Activated CD4-positive, alpha-beta T cell treated with anti-CD3 and anti-CD28 coated beads for 1 hour (primary cell): ENCODE measurements around the gene HRH3.

ENCODE experiments used
- DNase-seq: peaks from one replicate; pipeline ENCODE4 v3.0.0-alpha.2; 2020

HRH3 gene

DNA sequence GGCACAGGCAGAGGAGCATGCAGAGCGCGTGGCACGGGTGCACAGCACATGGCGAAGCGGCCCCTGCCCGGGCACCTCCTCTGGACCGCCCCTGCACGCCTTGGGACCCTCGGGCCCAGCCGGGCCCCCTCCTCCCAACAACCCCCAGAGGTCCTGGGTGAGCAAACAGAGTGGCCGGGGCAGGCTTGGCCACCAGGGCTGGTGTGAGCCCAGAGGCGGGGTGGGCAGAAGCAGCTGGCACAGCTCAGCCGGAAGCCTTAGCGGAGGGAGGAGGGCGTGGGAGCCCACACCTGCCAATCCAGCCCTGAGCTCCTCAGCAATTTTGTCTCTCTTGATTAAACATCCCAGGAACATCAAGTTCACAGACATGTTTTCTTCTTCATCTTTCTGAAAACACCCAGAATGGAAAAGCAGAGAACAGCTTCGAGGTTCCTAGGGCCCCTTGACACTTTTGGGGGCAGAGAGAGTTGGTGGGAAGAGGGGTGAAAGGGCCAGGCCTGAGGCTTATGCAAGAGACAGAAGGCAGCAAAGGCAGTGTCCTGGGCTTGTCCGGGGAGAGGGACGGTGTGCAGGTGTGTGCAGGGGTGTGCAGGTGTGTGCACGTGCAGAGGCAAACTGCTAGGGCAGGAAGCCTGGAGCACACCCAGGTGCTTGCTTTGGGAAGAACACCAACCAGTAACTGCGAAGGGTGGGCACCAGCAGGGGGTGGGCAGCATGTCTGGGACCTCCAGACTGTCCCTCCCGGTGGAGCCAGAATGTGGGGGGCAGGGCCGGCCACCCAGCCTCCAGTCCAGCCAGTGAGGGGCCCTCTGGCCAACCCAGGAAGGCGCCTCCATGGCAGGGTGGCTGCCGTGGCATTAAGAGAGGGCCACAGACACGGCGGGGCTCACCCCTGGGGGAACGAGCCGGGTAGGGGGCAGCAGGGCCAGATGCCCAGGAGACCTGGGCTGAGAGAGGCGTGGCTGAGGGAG lies 4.8 kb downstream of the HRH3 start:
- DNase-seq = no peak

DNA sequence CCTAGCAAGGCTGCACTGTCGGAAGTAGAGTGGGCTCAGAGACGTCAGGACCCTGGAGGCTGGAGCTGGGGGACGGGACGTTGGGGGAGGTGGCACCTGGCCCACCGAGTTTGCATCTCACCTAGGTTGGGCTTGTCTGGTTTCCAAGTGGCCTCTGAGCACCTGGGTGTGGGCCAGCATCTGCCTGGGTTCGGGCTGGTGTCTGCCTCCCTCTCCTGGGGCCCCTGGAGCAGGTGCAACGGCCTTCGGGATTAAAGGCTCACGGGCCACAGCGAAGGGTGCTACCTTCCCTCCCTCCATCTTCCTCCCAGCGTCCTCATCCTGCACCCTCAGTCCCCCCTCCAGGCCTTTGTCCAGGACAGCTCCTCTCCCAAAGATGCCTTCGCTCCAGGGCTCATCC lies 6.0 kb downstream of the HRH3 start:
- no peak for DNase-seq

DNA sequence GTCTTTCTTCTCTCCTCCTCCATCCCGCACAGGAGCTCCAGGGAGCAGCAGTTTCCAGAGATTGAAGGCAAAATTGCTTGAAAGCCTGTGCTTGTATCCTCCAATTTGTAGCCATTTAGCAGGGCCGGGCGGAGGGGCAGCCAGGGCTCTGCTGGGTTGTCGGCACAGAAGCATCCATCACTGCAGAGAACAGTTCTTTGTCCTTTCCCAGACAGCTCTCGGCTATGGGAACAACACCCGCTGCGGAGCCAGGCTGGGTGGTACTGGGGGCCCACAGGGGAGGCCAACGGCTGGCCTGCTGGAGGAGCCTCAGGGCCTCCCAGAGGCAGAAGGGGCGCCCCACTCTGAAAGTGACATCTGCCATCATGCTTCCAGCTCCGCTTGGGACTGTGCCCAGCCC lies 7.8 kb downstream of the HRH3 start:
- no peak for DNase-seq

DNA sequence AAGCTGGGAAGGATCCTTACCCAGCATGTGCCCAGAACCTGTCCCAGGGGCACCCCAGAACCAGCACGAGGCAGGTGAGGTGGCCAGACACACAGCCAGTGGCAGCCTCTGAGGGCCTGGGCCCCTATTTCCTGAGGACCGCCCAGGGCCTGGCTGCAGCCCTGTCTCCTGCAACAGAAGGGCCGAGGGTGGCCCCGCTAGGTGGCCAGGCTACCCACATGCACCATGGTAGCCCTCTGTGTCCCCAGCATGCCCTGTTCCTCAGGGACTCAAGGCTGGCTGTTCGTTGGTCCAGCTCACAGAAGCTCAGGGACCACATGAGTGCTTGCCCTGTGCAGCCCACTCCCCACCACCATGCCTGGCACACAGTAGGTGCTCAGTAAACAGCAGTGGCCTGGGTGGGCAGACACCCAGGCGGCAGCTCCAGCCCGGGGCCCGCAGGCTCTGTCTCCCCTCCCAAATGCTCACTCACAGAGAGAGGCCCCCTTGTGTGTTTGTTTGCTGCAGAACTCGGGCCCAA lies 8.2 kb downstream of the HRH3 start:
- DNase-seq = no peak

DNA sequence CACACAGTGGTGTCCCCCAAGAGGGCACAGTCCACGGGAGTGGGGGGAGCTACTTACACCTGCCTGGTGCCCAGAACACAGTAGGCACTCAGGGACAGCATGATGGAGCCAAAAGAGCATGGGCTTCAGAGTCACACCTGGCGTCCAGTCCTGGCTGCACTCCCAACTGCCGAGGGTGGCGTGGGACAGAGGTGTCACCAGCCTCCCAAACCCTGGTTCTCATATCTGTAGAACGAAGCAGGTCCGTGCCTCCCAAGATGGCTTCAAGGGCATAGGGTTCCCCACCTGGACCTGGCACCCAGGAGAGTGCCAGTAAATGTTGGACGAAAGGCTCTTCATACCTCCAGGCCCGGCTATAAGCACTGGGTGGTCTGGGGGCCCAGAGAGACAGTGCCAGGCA lies 8.9 kb downstream of the HRH3 start:
- DNase-seq = no peak

DNA sequence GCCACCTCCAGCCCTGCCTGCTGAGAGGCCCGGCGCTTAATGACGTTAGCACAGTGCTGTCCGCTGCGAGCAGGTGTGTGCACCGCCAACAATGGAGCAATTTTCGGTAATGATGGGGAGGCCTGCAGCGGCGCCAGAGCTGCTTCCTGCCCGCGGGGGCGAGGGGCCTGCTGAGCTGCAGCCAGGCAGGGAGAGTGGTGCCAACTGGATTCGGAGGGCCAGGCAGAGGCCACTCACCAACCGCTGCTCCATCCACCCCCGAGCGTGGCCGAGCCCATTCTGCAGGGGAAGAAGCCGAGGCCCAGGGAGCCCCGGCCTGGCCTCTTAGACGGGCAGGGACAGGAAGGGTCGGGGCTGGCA lies 9.6 kb downstream of the HRH3 start:
- no peak for DNase-seq

DNA sequence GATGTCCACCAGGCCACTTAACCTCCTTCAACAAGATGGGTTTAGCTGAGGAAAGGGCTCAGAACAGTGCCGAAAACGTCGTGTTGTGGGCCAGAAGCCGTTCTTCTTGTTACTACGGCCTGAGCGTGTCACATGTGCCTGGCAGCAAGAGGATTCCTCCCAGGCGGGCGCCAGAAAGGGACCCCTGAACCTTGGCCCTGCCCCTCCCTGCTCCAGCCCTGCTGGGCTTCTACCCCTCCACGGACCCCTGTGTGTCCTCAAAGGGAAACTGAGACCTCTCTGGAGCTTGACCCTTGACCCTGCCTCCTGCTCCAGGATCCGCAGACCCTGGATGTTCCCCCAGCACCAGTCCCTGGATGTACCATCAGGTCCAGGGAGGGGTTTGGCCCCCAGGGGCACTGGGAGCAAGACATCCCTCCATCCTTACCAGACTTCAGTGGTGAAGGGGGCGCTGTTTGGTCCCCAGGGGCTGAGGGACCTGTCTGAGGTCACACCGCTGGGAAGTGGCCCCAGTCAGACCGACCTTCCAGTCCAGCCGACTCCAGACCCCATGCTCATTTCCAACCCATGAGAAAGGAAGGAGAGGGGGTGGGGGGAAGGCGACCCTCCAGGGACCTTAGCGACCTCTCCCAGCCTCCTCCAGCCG lies 10.1 kb downstream of the HRH3 start:
- no peak for DNase-seq

DNA sequence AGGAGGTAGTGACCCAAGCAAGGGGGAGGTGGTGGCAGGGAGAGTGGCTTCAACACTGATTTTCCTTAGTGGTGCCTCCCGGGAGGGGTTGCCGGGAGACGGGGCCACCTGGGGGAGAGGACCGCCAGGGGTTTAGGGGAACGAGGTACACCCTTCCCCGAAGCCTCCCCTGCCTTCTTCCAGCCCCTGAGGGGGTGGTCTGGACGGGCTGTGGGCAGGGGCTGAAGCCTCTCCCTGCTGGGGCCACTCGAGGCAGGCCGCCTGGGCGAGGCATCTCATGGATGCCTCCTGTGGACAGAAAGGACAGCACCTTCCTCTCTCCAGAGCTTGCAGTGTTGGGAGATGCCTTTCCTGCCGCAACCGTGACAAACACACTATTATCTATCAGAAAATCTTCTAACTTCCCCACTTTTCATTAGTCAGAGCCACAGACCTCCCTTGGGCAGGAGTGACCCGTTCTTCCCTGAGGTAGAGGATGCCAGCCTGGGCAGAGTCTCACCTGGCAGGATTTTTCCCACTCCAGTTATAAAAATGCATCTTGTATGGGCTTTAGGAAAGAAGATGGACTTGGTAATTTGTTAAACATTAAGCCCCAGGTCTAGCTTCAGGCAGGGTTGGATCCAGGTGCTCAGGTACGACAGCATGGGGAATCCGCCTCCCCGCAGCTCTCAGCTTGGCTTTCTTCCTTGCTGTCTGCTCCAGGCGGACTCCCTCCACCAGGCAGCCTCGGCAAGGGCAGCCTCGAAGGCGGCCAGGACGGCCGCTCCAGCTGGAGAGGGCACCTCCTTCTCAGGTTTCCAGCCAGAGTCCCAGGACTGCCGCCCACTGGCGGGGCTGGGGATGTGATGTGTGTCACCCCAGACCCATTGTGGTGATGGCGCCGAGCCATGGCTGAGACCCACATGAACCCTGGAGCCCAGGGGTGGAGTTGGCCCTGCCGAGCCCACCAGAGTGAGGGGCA lies 11.0 kb downstream of the HRH3 start:
- DNase-seq = no peak

DNA sequence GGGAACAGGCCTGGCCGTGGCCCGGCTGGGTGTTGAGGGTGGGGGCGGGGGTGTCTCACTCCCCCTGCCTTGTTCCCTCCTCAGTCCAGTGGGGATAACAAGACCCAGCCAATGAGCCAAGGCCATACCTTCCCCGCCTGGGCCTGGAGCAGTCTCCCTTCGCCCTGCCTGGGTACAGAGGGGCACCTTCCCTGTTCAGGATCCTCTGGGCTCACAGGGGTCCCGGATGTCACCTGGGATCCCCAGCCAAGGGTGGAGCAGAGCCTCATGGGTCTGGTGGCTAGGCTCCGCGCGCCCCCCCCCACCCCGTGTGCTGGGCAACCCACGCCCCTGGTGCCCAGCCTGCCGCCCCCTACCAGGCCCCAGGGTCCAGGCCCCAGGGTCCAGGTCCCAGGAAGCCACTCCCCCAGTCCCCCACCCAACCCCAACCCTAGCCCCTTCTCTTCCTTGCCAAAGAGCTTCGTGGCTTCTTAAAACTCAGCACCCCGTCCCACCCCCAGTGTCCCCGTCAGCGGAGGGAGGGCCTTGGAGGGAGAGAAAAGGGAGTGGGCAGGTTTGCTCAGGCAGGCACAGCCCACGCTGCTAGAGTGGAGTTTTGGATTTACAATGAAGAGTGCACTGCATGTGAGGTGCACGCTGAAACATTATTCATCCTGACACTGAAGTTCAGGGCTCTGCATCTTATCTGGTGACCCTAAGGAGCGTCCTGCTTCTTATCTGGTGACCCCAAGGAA lies 11.8 kb downstream of the HRH3 start:
- DNase-seq = no peak

DNA sequence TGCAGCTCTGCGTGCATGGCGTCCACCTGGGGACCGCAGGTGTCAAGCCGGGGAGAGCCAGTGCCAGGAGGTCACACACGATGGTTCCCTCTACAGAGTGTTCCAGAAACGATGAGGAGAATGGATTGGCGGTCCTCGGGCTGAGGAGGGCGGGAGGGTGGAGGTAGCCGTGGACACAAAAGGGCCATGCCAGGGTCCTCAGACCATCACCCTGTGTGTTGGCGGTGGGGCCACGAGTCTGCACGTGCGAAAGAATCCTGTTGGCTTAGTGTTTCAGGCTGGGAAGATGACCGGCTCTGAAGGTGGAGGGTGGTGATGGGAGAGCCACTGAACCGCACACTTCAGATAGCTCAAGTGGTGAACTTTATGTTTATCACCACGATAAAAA lies 13.7 kb downstream of the HRH3 start:
- DNase-seq = no peak

DNA sequence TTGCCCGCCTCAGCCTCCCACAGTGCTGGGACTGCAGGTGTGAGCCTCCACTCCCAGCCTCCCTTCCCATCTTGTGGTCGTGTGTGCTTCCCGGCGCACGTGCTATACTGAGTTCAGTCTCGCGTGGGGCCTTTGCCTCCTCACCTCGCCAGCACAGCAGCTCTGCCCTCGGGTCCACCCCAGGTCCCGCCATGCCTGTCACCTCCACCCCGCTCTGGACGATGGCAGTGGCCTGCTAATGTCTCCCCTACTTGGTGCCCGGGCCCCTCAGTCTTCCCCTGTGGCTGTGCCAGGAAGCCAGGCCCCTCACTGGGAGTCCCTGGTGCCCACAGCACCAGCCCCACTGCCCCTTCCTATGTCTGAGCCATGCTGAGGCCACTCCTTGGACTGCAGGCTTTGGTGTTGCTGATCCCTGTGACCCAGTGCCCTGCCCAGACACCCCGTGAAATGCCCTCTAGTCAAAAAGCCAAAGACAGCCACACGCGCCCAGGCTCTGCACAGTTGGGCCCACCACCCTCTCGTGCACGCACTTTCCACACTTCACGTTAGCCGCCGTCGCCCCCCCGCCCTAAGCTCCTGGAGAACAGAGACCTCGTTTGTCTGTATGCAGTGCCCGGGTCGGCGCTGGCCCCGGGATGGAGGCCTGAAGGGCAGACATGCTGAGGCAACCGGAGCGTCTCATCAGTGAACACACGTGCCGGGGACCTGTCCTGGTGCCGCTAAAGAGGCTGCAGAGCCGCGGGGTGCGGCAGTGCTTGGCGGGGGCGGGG lies 14.3 kb downstream of the HRH3 start:
- no peak for DNase-seq

DNA sequence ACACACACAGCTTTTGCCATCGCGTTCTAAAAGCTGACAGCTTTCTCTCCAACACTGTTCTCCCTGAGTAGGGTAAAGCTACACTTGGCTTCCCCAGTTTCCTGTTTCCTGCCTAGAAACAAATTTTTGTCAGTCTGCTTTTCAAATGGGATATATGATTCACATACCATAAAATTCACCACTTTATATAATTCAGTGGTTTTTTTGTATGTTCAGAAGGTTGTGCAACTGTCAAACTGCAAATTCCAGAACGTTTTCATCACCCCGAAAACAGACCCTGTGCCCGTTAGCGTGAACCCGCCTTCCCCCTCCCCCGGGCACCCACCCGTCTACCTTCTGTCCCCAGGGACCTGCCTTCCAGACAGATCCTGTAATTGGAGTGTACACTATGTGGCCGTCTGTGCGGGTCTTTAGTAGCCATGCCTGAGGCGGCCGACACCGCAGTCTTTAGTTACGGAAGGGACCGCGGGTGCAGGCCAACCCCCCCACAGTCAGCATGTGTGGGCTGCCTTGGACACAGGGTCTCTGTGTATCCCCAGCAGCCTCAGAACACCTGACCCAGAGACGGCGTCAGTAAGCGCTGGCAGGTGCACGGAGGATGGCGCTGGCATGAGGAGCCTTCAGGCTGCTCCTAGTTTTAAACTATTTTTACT lies 16.6 kb downstream of the HRH3 start:
- DNase-seq = no peak

DNA sequence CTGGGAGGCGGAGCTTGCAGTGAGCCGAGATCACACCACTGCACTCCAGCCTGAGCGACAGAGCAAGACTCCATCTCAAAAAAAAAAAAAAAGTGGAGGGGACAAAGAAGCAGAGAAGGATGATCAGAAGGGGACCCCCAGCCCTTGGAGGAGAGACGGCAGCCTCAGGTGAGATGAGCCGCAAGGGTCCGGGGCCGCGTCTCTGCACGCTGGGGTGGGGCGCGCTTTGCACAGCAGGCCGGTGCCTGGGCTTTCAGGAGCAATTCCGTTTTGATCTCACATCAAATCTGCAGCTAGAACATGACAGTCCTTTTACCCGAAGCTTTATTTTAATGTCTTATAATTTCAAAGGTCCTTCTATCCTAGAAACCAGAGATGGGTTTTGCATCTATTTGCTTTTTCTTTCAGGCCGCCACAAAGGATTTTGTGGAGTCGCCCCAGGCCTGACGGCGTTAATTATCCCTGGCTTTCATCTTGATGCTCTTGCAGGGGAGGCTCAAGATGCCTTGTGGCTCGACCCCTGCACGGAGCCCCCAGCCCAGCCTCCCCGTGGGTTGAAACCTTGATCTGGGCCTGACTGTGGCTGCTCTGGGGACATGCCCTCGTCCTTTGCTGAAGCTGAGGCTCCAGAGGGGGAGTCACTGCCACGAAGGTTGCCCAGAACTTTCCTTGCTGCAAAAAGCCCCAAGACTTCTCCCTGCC lies 17.3 kb downstream of the HRH3 start:
- DNase-seq = no peak

DNA sequence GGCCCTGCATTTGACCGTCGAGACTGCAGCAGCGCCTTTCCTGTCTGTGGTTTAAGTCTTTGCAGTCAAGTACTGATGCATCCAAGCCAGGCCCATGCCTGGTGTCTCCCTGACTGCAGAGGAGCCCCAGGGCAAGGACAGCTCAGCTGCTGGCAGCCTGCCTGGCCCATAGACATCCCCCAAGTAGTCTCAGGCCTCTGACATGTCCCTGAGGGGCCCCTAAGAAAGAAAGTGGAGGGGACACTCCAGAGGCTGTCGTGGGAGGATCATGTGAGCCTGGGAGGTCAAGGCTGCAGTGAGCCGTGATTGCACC lies 18.0 kb downstream of the HRH3 start:
- DNase-seq = no peak

DNA sequence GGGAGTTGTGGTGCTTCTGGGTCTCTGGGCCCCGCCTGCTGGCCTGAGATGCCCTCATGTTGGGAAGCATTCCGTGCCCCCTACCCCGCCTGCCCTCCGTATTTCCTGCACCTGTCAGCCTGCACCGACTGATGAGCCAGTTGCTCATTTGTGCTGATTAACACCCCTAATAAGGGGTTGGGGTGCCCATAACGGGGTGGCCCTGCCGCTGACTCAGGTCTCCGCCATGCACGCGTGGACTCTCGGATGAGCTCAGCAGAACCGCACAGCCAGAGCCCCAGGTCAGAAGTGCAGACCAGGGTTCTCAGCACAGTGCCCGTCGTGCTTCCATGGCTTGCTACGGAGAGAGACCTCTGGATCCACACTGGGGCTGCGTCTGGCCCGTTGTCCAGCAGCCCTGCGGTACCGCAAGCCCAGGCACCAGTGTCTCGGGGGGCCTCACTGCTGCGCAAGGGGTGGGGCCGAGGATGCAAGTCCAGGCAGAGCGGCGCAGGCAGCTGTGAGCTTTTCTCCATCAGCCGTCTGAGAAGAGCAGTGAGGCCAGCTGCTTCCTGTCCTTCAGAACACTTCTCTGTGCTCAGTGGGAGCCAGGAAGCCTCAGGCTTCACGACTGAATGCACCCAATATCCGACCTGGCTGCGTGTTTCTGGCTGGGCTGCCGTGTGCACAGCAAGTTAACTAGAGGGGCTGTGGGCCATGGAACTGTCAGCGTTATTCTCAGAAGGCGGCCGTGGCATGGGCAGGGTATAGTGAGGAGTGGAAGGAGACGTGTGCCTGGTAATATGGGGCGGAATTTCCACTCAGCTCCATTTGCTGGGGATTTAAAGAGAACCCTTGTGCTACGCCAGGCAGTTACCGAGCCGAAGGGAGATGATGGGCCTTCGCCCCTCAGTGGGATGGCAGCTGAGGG lies 18.6 kb downstream of the HRH3 start:
- no peak for DNase-seq

DNA sequence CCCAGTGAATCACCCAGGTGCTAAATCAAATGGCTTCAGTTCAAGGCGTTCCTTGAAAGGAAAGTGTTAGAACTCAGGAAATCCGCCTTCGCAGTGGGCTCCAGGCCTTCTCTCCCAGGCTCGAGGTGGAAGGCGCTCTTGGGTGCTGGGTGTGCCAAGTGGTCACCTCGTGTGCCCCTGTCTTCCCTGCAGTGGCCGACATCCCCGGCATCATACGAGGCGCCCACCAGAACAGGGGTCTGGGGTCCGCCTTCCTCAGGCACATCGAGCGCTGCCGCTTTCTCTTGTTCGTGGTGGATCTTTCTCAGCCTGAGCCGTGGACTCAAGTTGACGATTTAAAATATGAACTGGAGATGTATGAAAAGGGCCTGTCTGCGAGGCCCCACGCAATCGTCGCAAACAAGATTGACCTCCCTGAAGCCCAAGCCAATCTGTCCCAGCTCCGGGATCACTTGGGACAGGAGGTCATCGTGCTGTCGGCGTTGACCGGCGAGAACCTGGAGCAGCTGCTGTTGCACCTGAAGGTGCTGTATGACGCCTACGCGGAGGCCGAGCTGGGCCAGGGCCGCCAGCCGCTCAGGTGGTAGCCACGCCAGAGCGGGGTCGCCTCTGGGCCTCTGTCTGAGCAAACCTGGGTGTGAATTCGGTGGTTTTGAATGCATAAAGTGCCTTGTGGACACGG lies 19.4 kb downstream of the HRH3 start:
- DNase-seq = no peak

DNA sequence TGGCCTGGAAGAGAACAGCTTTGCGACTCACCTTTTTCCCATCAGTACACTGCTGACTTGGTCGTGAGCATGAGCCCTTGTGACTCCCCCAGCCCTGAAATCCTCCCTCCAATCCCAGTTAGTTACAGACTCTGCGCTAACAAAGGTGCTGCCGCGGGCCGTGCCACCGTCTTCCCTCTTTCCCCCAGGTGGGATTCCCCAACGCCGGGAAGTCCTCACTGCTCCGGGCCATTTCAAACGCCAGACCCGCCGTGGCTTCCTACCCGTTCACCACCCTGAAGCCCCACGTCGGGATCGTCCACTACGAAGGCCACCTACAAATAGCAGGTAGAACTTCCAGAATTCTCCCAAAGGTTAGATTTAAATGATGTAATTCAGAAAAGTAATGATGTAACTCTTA lies 21.1 kb downstream of the HRH3 start:
- DNase-seq = no peak

DNA sequence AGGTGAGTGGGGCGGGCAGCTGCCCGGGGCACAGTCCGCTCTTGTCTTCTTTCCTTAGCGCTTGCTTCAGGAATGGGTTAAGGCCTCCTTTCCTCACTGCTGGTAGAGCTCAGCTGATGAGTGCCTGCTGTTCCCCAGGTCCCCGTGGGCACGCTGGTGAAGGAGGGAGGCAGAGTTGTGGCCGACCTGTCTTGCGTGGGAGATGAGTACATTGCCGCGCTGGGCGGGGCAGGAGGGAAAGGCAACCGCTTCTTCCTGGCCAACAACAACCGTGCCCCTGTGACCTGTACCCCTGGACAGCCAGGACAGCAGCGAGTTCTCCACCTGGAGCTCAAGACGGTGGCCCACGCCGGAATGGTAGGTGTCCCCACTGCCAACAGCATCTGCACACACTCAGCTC lies 21.6 kb downstream of the HRH3 start:
- DNase-seq = no peak

DNA sequence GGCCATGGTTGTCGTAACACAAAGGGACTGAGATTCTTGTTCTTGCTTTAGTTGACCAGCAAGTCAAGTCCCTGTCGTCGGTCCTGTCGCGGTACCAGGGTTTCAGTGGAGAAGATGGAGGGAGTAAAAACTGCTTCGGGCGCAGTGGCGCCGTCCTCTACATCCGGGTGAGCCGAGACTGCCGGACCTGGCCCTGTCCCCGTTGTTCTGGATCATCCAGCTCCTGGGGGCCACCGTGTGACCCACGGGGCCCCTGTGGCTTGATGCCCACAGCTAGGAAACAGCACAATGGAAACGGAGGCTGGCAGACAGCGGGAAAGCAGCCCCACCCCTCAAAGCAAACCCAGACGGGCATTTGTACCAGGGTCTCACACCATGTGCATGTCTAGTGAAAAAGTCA lies 22.3 kb downstream of the HRH3 start:
- DNase-seq = no peak
